Neuron (in vitro differentiated cells): ENCODE data around the gene PTS.

Experiments
- H2AFZ ChIP-seq: one replicate; pipeline ENCODE4 v1.6.1; 2013; ENCODE audit warnings: low read depth, mild to moderate bottlenecking, inconsistent platforms, low read length, moderate library complexity
- H3K27me3 ChIP-seq: one replicate; pipeline ENCODE4 v1.6.1; 2013; ENCODE audit warnings: low read length; ENCODE audit not compliant: insufficient read depth
- H3K36me3 ChIP-seq: one replicate; pipeline ENCODE4 v1.6.1; 2013; ENCODE audit warnings: low read length; ENCODE audit not compliant: insufficient read depth
- H3K4me1 ChIP-seq: one replicate; pipeline ENCODE4 v1.6.1; 2013; ENCODE audit warnings: low read length; ENCODE audit not compliant: insufficient read depth
- H3K4me3 ChIP-seq: 2 replicates; pipeline ENCODE4 v1.5.1; 2013; ENCODE audit warnings: mild to moderate bottlenecking, low read length, moderate library complexity
- H3K9me3 ChIP-seq: one replicate; pipeline ENCODE4 v1.6.1; 2013; ENCODE audit warnings: low read length

PTS gene

GRCh38 chr11:112253605-112254242, 27.5 kb downstream of the PTS start:
- Histone ChIP-seq H3K27me3 (no peaks in the 10 kb centered on the region), H3K36me3 (no peaks in the 10 kb centered on the region), H3K4me1 (no peaks in the 10 kb centered on the region), H3K9me3 (no peaks in the 10 kb centered on the region), H3K4me3 (no peak overlapping the region), H2AFZ (no peak overlapping the region)

- Histone ChIP-seq H3K4me1 (no peaks in the 10 kb centered on the region), H3K36me3 (no peaks in the 10 kb centered on the region), H3K9me3 (no peaks in the 10 kb centered on the region), H3K4me3 (no peak overlapping the region), H2AFZ (no peak overlapping the region), H3K27me3 (no peaks in the 10 kb centered on the region)
Measured at GRCh38 chr11:112255067-112255720, 29.0 kb downstream of the PTS start.

- no peak within 1 kb of the TSS for H3K4me3 ChIP-seq
- H3K36me3 ChIP-seq, result no peaks in the 10 kb centered on the region
- no peaks in the 10 kb centered on the region for H3K4me1 ChIP-seq
- no peaks in the 10 kb centered on the region for H3K9me3 ChIP-seq
- H3K27me3 ChIP-seq, result no peaks in the 10 kb centered on the region
- H2AFZ ChIP-seq, result no peak within 1 kb of the TSS
Measured at GRCh38 chr11:112260490-112260889, 34.3 kb downstream of the PTS start, which contains the start of gene PLET1. Gene PLET1 (minus strand): TSS chr11:112260860. CDS start chr11:112260589, 271 bp downstream.

- no peak overlapping the region for H2AFZ ChIP-seq
- H3K27me3 ChIP-seq, result no peaks in the 10 kb centered on the region
- H3K36me3 ChIP-seq, result no peaks in the 10 kb centered on the region
- no peak overlapping the region for H3K4me3 ChIP-seq
- no peaks in the 10 kb centered on the region for H3K9me3 ChIP-seq
- no peaks in the 10 kb centered on the region for H3K4me1 ChIP-seq
Measured at GRCh38 chr11:112265659-112266409, 39.6 kb downstream of the PTS start.

- Histone ChIP-seq H3K9me3 (no peaks in the 10 kb centered on the region), H3K4me1 (no peaks in the 10 kb centered on the region), H3K36me3 (no peaks in the 10 kb centered on the region), H3K27me3 (no peaks in the 10 kb centered on the region), H2AFZ (no peak overlapping the region), H3K4me3 (no peak overlapping the region)
Measured at GRCh38 chr11:112266410-112266778, 40.2 kb downstream of the PTS start.

- H3K9me3 ChIP-seq, result no peaks in the 10 kb centered on the region
- no peak overlapping the region for H3K4me3 ChIP-seq
- H3K27me3 ChIP-seq, result no peaks in the 10 kb centered on the region
Measured at GRCh38 chr11:112267188-112267591, 41.0 kb downstream of the PTS start.

GRCh38 chr11:112268406-112268805, 42.2 kb downstream of the PTS start:
- no peak overlapping the region for H2AFZ ChIP-seq
- H3K27me3 ChIP-seq, result no peaks in the 10 kb centered on the region
- H3K9me3 ChIP-seq, result no peaks in the 10 kb centered on the region
- H3K36me3 ChIP-seq, result no peaks in the 10 kb centered on the region
- H3K4me1 ChIP-seq, result no peaks in the 10 kb centered on the region
- H3K4me3 ChIP-seq, result no peak overlapping the region

More at GRCh38 chr11:112267188-112267591, 41.0 kb downstream of the PTS start:
- H2AFZ ChIP-seq, result no peak overlapping the region
- H3K36me3 ChIP-seq, result no peaks in the 10 kb centered on the region
- H3K4me1 ChIP-seq, result no peaks in the 10 kb centered on the region

- Histone ChIP-seq H3K4me3 (no peak overlapping the region), H3K9me3 (no peaks in the 10 kb centered on the region), H3K36me3 (no peaks in the 10 kb centered on the region), H2AFZ (no peak overlapping the region), H3K4me1 (no peaks in the 10 kb centered on the region), H3K27me3 (no peaks in the 10 kb centered on the region)
Measured at GRCh38 chr11:112269139-112269538, 42.9 kb downstream of the PTS start.

- Histone ChIP-seq H2AFZ (no peak overlapping the region), H3K27me3 (no peaks in the 10 kb centered on the region), H3K9me3 (no peaks in the 10 kb centered on the region), H3K36me3 (no peaks in the 10 kb centered on the region), H3K4me3 (no peak overlapping the region), H3K4me1 (no peaks in the 10 kb centered on the region)
Measured at GRCh38 chr11:112270551-112271180, 44.4 kb downstream of the PTS start.

GRCh38 chr11:112271242-112271641, 45.0 kb downstream of the PTS start:
- no peak overlapping the region for H3K4me3 ChIP-seq
- no peaks in the 10 kb centered on the region for H3K36me3 ChIP-seq
- no peaks in the 10 kb centered on the region for H3K9me3 ChIP-seq
- no peaks in the 10 kb centered on the region for H3K4me1 ChIP-seq
- H3K27me3 ChIP-seq, result no peaks in the 10 kb centered on the region
- no peak overlapping the region for H2AFZ ChIP-seq

- no peaks in the 10 kb centered on the region for H3K36me3 ChIP-seq
- H3K9me3 ChIP-seq, result no peaks in the 10 kb centered on the region
- no peaks in the 10 kb centered on the region for H3K27me3 ChIP-seq
- no peaks in the 10 kb centered on the region for H3K4me1 ChIP-seq
- H3K4me3 ChIP-seq, result no peak overlapping the region
- no peak overlapping the region for H2AFZ ChIP-seq
Measured at GRCh38 chr11:112273066-112273465, 46.8 kb downstream of the PTS start.

- H3K4me3 ChIP-seq, result no peak overlapping the region
- no peak overlapping the region for H2AFZ ChIP-seq
- H3K9me3 ChIP-seq, result no peaks in the 10 kb centered on the region
- peaks cover 5% of the 10 kb centered on the region for H3K4me1 ChIP-seq
- H3K27me3 ChIP-seq, result no peaks in the 10 kb centered on the region
- H3K36me3 ChIP-seq, result no peaks in the 10 kb centered on the region
Measured at GRCh38 chr11:112274007-112274783, 48.0 kb downstream of the PTS start.
